Anterior cingulate cortex (tissue), 58 donors: ENCODE results near the gene CCDC92.

Experiments used
- DNase-seq, 58 donors: peaks; one replicate each; lab custom pipeline; 2025; lab: John Stamatoyannopoulos, UW

CCDC92 gene

GRCh38 chr12:123894823-123895345 is 77.7 kb downstream of the CCDC92 start:
- no peak for DNase-seq

GRCh38 chr12:123893276-123893675 is 79.4 kb downstream of the CCDC92 start:
- DNase-seq = no peak

- no peak for DNase-seq
These were observed 79.8 kb downstream of the CCDC92 start for GRCh38 chr12:123892853-123893252.

- DNase-seq = no peak
These were observed 80.5 kb downstream of the CCDC92 start for GRCh38 chr12:123892180-123892559.

- no peak for DNase-seq
These were observed 81.0 kb downstream of the CCDC92 start for GRCh38 chr12:123891516-123892179.

GRCh38 chr12:123891011-123891410 is 81.6 kb downstream of the CCDC92 start:
- DNase-seq = no peak

- DNase-seq = no peak
These were observed 82.1 kb downstream of the CCDC92 start for GRCh38 chr12:123890536-123890902.

- no peak for DNase-seq
These were observed 82.6 kb downstream of the CCDC92 start for GRCh38 chr12:123889848-123890535.

- no peak for DNase-seq
These were observed 83.6 kb downstream of the CCDC92 start for GRCh38 chr12:123888989-123889388.

GRCh38 chr12:123886931-123887582 is 85.6 kb downstream of the CCDC92 start:
- DNase-seq = no peak

- DNase-seq = no peak
These were observed 86.4 kb downstream of the CCDC92 start for GRCh38 chr12:123886258-123886657.
